ENCODE results near the gene SLC17A9. TPM values are rescaled to one million over a fixed set of nuclear protein-coding genes. Genes with fewer than 3 reads are reported as not detected.
A peak's percentile ranks its signal among the peaks of the same experiment; 100 is the strongest.

SLC17A9 gene
- total and polyA plus RNA-seq, 10 donors, result 18.8 to 95.3 (median 34.2) TPM

DNA sequence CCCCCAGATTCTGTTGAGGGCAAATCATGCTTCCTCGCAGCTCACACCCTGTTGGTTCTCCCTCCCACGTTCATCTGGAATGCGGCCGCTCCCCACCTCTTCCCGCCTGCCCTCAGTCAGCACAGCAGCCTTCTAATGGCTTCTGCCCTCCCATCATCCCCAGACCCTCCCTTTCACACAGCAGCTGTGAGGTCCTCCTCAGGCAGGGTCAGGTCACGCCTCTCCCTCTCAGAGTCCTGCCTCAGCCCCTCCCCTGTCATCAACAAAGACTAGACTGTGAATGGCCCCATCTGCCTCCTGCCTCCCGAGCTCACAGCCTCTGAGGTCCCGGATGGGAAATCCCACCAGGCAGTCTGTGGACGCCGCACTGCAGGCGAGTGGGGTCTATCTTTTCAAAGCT, 62.2 kb downstream of the SLC17A9 start:
- H3K27ac ChIP-seq, result no peak overlapping the region
- intact Hi-C loops (cut with DNase I; ENCODE audit: low total_unique reads), result no loop called here
- no peak for TF ChIP-seq POLR2AphosphoS5 (IDR thresholded peaks at IDR 0.05)
- peaks cover 3 to 95% (median 55%) of the 10 kb centered on the region in 7 donors for H3K27me3 ChIP-seq (replicated peaks in 1 of 7)
- no peaks in the 10 kb centered on the region for H3K36me3 ChIP-seq
- peaks cover 0 to 21% (median 17%) of the 10 kb centered on the region in 8 donors for H3K9me3 ChIP-seq
- WGBS, 5 donors, result 12 to 34% (median 19%) methylated on average over 7 to 11 of the region's 11 CpGs
- DNase-seq, result no peak
- H3K4me3 ChIP-seq, result no peak overlapping the region
- H3K4me1 ChIP-seq, result peaks cover 2 to 8% (median 8%) of the 10 kb centered on the region in 6 donors

DNA sequence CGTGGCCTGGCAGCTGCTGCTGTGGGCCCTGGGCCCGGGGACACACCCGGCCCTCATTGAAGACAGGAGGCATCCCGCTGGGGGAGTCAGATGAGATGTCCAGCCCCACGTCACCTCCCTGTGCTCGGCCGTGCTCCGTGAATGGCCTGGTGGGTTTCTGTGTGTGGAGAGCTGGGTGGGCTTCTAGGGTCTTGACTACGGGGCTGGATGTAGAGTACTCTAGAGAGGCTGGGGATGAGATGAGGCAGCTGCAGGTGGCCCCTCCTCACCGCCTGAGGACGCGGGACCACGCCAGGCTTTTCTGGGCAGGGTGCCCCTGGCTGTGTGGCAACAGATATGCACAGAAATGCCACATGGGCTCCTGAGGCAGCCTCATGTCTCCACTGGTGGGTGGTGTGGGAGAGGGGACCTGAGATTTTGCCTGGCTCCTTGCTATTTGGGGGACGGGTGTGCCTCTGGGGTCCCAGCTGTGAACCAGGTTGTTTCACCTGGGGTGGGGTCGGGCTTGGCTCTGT, 62.7 kb downstream of the SLC17A9 start:
- Histone ChIP-seq H3K27me3 (replicated peaks in 1 of 7) (peaks cover 3 to 95% (median 50%) of the 10 kb centered on the region in 7 donors), H3K4me1 (peaks cover 0 to 4% (median 3%) of the 10 kb centered on the region in 6 donors), H3K27ac (no peak overlapping the region), H3K4me3 (no peak overlapping the region), H3K9me3 (peaks cover 0 to 23% (median 17%) of the 10 kb centered on the region in 8 donors), H3K36me3 (no peaks in the 10 kb centered on the region)
- intact Hi-C loops (cut with DNase I; ENCODE audit: low total_unique reads), result no loop called here
- no peak for DNase-seq
- 47 to 80% (median 56%) methylated on average over 6 to 15 of the region's 15 CpGs for WGBS, 5 donors
- no peak for TF ChIP-seq POLR2A (IDR thresholded peaks at IDR 0.05)
- TF ChIP-seq, protein P1, sequence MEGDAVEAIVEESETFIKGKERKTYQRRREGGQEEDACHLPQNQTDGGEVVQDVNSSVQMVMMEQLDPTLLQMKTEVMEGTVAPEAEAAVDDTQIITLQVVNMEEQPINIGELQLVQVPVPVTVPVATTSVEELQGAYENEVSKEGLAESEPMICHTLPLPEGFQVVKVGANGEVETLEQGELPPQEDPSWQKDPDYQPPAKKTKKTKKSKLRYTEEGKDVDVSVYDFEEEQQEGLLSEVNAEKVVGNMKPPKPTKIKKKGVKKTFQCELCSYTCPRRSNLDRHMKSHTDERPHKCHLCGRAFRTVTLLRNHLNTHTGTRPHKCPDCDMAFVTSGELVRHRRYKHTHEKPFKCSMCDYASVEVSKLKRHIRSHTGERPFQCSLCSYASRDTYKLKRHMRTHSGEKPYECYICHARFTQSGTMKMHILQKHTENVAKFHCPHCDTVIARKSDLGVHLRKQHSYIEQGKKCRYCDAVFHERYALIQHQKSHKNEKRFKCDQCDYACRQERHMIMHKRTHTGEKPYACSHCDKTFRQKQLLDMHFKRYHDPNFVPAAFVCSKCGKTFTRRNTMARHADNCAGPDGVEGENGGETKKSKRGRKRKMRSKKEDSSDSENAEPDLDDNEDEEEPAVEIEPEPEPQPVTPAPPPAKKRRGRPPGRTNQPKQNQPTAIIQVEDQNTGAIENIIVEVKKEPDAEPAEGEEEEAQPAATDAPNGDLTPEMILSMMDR (IDR thresholded peaks at IDR 0.05 in 8 of 11, conservative IDR thresholded peaks at IDR 0.05 in 3 of 11), result no peak

DNA sequence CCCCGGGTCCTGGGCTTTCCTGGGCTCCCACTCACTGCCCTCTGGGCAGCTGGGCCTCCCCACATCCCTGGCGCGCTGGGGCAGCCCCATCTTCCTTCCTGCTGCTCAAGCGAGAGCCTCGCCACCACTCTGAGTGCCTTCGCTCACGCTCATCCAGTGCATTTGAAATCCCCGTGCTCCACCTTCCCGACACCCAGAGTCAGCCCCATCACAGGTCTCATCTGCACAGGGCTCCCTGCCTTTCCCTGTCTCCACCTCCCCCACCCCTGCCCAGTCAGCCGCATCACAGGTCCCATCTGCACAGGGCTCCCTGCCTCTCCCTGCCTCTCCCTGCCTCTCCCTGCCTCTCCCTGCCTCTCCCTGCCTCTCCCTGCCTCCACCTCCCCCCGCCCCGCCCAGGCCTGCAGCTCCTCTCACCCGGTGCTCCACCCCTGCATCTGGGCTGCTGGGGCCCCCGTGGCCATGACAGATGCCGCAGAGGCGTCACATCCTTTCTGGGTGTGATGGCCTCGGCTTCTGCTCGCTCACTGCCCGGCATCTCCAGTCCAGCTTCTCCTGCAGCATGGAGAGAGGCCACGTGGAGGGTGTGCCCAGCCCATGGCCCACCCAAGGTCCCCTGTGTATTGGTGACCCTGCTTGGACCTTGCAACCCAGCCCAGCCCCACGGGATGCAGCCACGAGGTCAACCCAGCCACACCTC, 63.3 kb downstream of the SLC17A9 start:
- Histone ChIP-seq H3K27me3 (replicated peaks in 1 of 7) (peaks cover 3 to 95% (median 47%) of the 10 kb centered on the region in 7 donors), H3K36me3 (no peaks in the 10 kb centered on the region), H3K27ac (no peak overlapping the region), H3K4me1 (no peaks in the 10 kb centered on the region), H3K9me3 (peaks cover 0 to 29% (median 20%) of the 10 kb centered on the region in 8 donors), H3K4me3 (no peak overlapping the region)
- intact Hi-C loops (cut with DNase I; ENCODE audit: low total_unique reads), result no loop called here
- TF ChIP-seq POLR2AphosphoS5 (IDR thresholded peaks at IDR 0.05), result no peak
- TF ChIP-seq, protein P1 (IDR thresholded peaks at IDR 0.05 in 8 of 11, conservative IDR thresholded peaks at IDR 0.05 in 3 of 11), result no peak
- peak; percentile 51 for DNase-seq
- 64 to 75% (median 68%) methylated on average over 19 to 21 of the region's 22 CpGs for WGBS, 5 donors

DNA sequence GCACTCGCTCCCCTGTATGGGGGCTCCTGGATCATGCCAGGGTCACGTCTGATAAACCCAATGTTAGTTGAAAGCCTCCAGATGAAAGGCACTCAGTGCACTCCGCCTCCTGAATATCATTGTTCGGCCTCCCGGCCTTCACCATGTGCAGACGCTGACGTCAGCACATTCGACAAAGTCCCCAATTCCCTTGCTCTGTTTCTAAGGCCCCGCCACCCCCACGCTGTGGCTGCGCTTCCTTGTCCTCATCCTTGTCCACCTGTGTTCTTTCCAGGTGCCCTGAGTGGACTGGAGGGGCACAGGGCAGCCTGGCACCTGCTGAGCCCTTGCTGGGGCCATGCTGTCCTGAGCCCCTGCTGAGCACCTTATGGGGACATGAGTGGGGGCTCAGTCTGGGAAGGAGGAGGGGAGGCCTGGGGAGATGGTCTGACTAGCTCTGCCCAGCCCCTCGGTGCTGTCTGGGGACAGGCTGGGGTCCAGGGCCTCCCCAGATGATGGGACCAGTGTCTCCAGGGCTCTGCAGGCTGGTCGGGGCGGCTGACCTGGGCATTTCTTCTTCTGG, 64.1 kb downstream of the SLC17A9 start:
- DNase-seq, result peak; percentile 53
- Histone ChIP-seq H3K27me3 (replicated peaks in 1 of 7) (peaks cover 3 to 95% (median 49%) of the 10 kb centered on the region in 7 donors), H3K36me3 (no peaks in the 10 kb centered on the region), H3K9me3 (peaks cover 0 to 33% (median 21%) of the 10 kb centered on the region in 8 donors), H3K4me3 (no peak overlapping the region), H3K4me1 (no peaks in the 10 kb centered on the region), H3K27ac (no peak overlapping the region)
- 65 to 85% (median 78%) methylated on average over 13 to 14 of the region's 14 CpGs for WGBS, 5 donors
- intact Hi-C loops (cut with DNase I; ENCODE audit: low total_unique reads), result no loop called here
- TF ChIP-seq POLR2A (IDR thresholded peaks at IDR 0.05) (no peak), POLR2AphosphoS5 (IDR thresholded peaks at IDR 0.05) (no peak)
- TF ChIP-seq, protein P1 (IDR thresholded peaks at IDR 0.05 in 8 of 11, conservative IDR thresholded peaks at IDR 0.05 in 3 of 11), result no peak

Data from spleen (tissue), 11 donors.